T-helper 17 cell (primary cell): ENCODE measurements around the gene MOV10L1. TPM values are rescaled to one million over a fixed set of nuclear protein-coding genes. Genes with fewer than 3 reads are reported as not detected.
A peak's percentile ranks its signal among the peaks of the same experiment; 100 is the strongest.

Experiments used
- ATAC-seq: fragments of 150-1000 bp; cut with Tn5 transposase; 2 replicates; pipeline ENCODE4 v1.10.0; 2021; ENCODE audit warnings: mild to moderate bottlenecking, moderate library complexity
- DNase-seq, 3 donors: peaks; one replicate each; pipeline versions ENCODE4 v3.0.0 to v3.0.0-alpha.2; 2020 to 2021
- H3K9me3 ChIP-seq: one replicate; pipeline ENCODE4 v1.7.0; 2013; ENCODE audit warnings: low read length, mild to moderate bottlenecking; ENCODE audit not compliant: control insufficient read depth, poor library complexity, severe bottlenecking
- H3K27ac Mint-ChIP-seq: one replicate; pipeline ENCODE4 v1.8.0; 2022; ENCODE audit warnings: mild to moderate bottlenecking, moderate library complexity, mixed read lengths
- H3K27me3 Mint-ChIP-seq: one replicate; pipeline ENCODE4 v1.8.0; 2022; ENCODE audit warnings: mixed read lengths
- H3K36me3 Mint-ChIP-seq: one replicate; pipeline ENCODE4 v1.8.0; 2022; ENCODE audit warnings: low read depth, mixed read lengths
- H3K4me1 Mint-ChIP-seq: one replicate; pipeline ENCODE4 v1.8.0; 2022; ENCODE audit warnings: mild to moderate bottlenecking, mixed read lengths
- H3K4me3 Mint-ChIP-seq: one replicate; pipeline ENCODE4 v1.8.0; 2022; ENCODE audit warnings: mild to moderate bottlenecking, moderate library complexity, mixed read lengths
- total RNA-seq, 4 donors: library from RNA in 2 of 4; stranded (reverse) in 2 of 4; gene quantifications; one replicate each; pipeline ENCODE4 v1.2.3 and lab custom pipeline; 2022 to 2026

The MOV10L1 gene
- total RNA-seq: not detected
- total RNA-seq (lab: John Stamatoyannopoulos, UW): 0 to 0.08 reads per million in 2 donors

- H3K36me3 Mint-ChIP-seq: no peaks in the 10 kb centered on the region
- no peak within 1 kb of the TSS for H3K27ac Mint-ChIP-seq
- H3K27me3 Mint-ChIP-seq: no peaks in the 10 kb centered on the region
- ATAC-seq (no peak), DNase-seq (peak in 1 of 3 donors; percentile 24)
- no peak within 1 kb of the TSS for H3K4me3 Mint-ChIP-seq
- H3K4me1 Mint-ChIP-seq: peaks cover 11% of the 10 kb centered on the region
- no peaks in the 10 kb centered on the region for H3K9me3 ChIP-seq
Observed at GRCh38 chr22:50089682-50090411, at the start of gene MOV10L1. TSS of gene MOV10L1 (plus strand) at chr22:50090006. CDS start at chr22:50090089, 83 bp downstream.

- no peak for DNase-seq
- peaks cover 2% of the 10 kb centered on the region for H3K36me3 Mint-ChIP-seq
Observed at GRCh38 chr22:50040717-50041116, 49.1 kb upstream of the MOV10L1 start.

GRCh38 chr22:50041361-50042065 lies 48.3 kb upstream of the MOV10L1 start:
- ATAC-seq: no peak
- Mint-ChIP-seq H3K27ac (peak overlapping the region; percentile 19), H3K4me3 (no peak overlapping the region), H3K27me3 (peaks cover 46% of the 10 kb centered on the region), H3K4me1 (peaks cover 6% of the 10 kb centered on the region), H3K36me3 (peaks cover 2% of the 10 kb centered on the region)
- no peak for DNase-seq
- no peaks in the 10 kb centered on the region for H3K9me3 ChIP-seq

More at GRCh38 chr22:50040717-50041116, 49.1 kb upstream of the MOV10L1 start:
- no peak for ATAC-seq
- no peaks in the 10 kb centered on the region for H3K9me3 ChIP-seq
- H3K27me3 Mint-ChIP-seq: peaks cover 46% of the 10 kb centered on the region
- no peak overlapping the region for H3K27ac Mint-ChIP-seq
- H3K4me3 Mint-ChIP-seq: no peak overlapping the region
- H3K4me1 Mint-ChIP-seq: peaks cover 6% of the 10 kb centered on the region

- peaks cover 2% of the 10 kb centered on the region for H3K36me3 Mint-ChIP-seq
- no peak overlapping the region for H3K4me3 Mint-ChIP-seq
- no peak for DNase-seq
- no peak for ATAC-seq
- H3K9me3 ChIP-seq: no peaks in the 10 kb centered on the region
- peaks cover 44% of the 10 kb centered on the region for H3K27me3 Mint-ChIP-seq
- H3K4me1 Mint-ChIP-seq: peaks cover 6% of the 10 kb centered on the region
- no peak overlapping the region for H3K27ac Mint-ChIP-seq
Observed at GRCh38 chr22:50044485-50045118, 45.2 kb upstream of the MOV10L1 start.

- Mint-ChIP-seq H3K36me3 (peaks cover 2% of the 10 kb centered on the region), H3K27me3 (peaks cover 36% of the 10 kb centered on the region), H3K27ac (no peak overlapping the region), H3K4me1 (peaks cover 6% of the 10 kb centered on the region), H3K4me3 (no peak overlapping the region)
- H3K9me3 ChIP-seq: no peaks in the 10 kb centered on the region
- ATAC-seq (no peak), DNase-seq (no peak)
Observed at GRCh38 chr22:50045211-50046018, 44.4 kb upstream of the MOV10L1 start.

- H3K4me3 Mint-ChIP-seq: no peak overlapping the region
- peaks cover 40% of the 10 kb centered on the region for H3K27me3 Mint-ChIP-seq
- no peak for ATAC-seq
- H3K4me1 Mint-ChIP-seq: peaks cover 6% of the 10 kb centered on the region
- no peak overlapping the region for H3K27ac Mint-ChIP-seq
- DNase-seq: no peak
- H3K9me3 ChIP-seq: no peaks in the 10 kb centered on the region
- peaks cover 2% of the 10 kb centered on the region for H3K36me3 Mint-ChIP-seq
Observed at GRCh38 chr22:50046019-50046415, 43.8 kb upstream of the MOV10L1 start.

- H3K27ac Mint-ChIP-seq: no peak overlapping the region
- peaks cover 6% of the 10 kb centered on the region for H3K4me1 Mint-ChIP-seq
- H3K36me3 Mint-ChIP-seq: peaks cover 2% of the 10 kb centered on the region
- ATAC-seq (no peak), DNase-seq (no peak)
- H3K27me3 Mint-ChIP-seq: peaks cover 40% of the 10 kb centered on the region
- H3K9me3 ChIP-seq: no peaks in the 10 kb centered on the region
- no peak overlapping the region for H3K4me3 Mint-ChIP-seq
Observed at GRCh38 chr22:50046481-50047245, 43.1 kb upstream of the MOV10L1 start.

GRCh38 chr22:50047346-50047745 lies 42.5 kb upstream of the MOV10L1 start:
- Mint-ChIP-seq H3K27ac (no peak overlapping the region), H3K36me3 (peaks cover 2% of the 10 kb centered on the region), H3K4me1 (peaks cover 6% of the 10 kb centered on the region), H3K27me3 (peaks cover 40% of the 10 kb centered on the region), H3K4me3 (no peak overlapping the region)
- ATAC-seq: no peak
- DNase-seq: no peak
- H3K9me3 ChIP-seq: no peaks in the 10 kb centered on the region

GRCh38 chr22:50048061-50048765 lies 41.6 kb upstream of the MOV10L1 start:
- Mint-ChIP-seq H3K4me1 (peaks cover 6% of the 10 kb centered on the region), H3K27ac (no peak overlapping the region), H3K36me3 (peaks cover 2% of the 10 kb centered on the region), H3K4me3 (no peak overlapping the region), H3K27me3 (peaks cover 32% of the 10 kb centered on the region)
- no peaks in the 10 kb centered on the region for H3K9me3 ChIP-seq
- DNase-seq: no peak
- ATAC-seq: no peak

GRCh38 chr22:50048836-50049235 lies 41.0 kb upstream of the MOV10L1 start:
- ATAC-seq: no peak
- H3K4me1 Mint-ChIP-seq: peaks cover 6% of the 10 kb centered on the region
- H3K36me3 Mint-ChIP-seq: no peaks in the 10 kb centered on the region
- H3K27me3 Mint-ChIP-seq: peaks cover 28% of the 10 kb centered on the region
- DNase-seq: no peak
- H3K4me3 Mint-ChIP-seq: no peak overlapping the region
- no peaks in the 10 kb centered on the region for H3K9me3 ChIP-seq
- H3K27ac Mint-ChIP-seq: no peak overlapping the region

- Mint-ChIP-seq H3K27ac (no peak overlapping the region), H3K4me1 (peaks cover 3% of the 10 kb centered on the region), H3K36me3 (no peaks in the 10 kb centered on the region), H3K4me3 (no peak overlapping the region), H3K27me3 (peaks cover 29% of the 10 kb centered on the region)
- DNase-seq: no peak
- no peak for ATAC-seq
- H3K9me3 ChIP-seq: no peaks in the 10 kb centered on the region
Observed at GRCh38 chr22:50049299-50050195, 40.3 kb upstream of the MOV10L1 start.
